HepG2 (cell line): ENCODE data around the gene ADM5. TPM values are rescaled to one million over a fixed set of nuclear protein-coding genes. Genes with fewer than 3 reads are reported as not detected.
A peak's percentile ranks its signal among the peaks of the same experiment; 100 is the strongest.

Experiments
- CENPBD1 ChIP-seq: sonication (generic); formaldehyde crosslinking; IDR thresholded peaks from 2 replicates; pipeline ENCODE4 v1.8.0; 2022; ENCODE audit warnings: missing genetic modification reagents, low read depth, mild to moderate bottlenecking, borderline replicate concordance
- CREB1 ChIP-seq, 2 experiments: fragments of 450-650 bp in 1 of 2; IDR thresholded peaks; 2 replicates each; pipeline ENCODE4 v1.6.1; 2016 to 2017; ENCODE audit warnings: control low read depth in 1 of 2, mild to moderate bottlenecking in 1 of 2, missing compliant biosample characterization in 1 of 2, missing genetic modification characterization in 1 of 2
- DRAP1 ChIP-seq: IDR thresholded peaks from 2 replicates; pipeline ENCODE4 v1.6.1; 2016; ENCODE audit warnings: missing genetic modification reagents, missing compliant biosample characterization
- FOXO4 ChIP-seq: sonication (generic); formaldehyde crosslinking; conservative IDR thresholded peaks from 2 replicates; pipeline ENCODE4 v1.8.1; 2023; ENCODE audit warnings: missing genetic modification reagents
- GRHL1 ChIP-seq: sonication (generic); formaldehyde crosslinking; conservative IDR thresholded peaks from 2 replicates; pipeline ENCODE4 v1.8.0; 2022; ENCODE audit warnings: missing genetic modification reagents
- MEIS2 ChIP-seq: sonication (generic); formaldehyde crosslinking; IDR thresholded peaks from 2 replicates; pipeline ENCODE4 v1.9.0; 2021; ENCODE audit warnings: mild to moderate bottlenecking, missing genetic modification reagents
- PHF8 ChIP-seq: sonication (generic); formaldehyde crosslinking; IDR thresholded peaks from 2 replicates; pipeline ENCODE4 v1.5.0; 2020; ENCODE audit warnings: missing genetic modification reagents
- PLSCR1 ChIP-seq: sonication (generic); formaldehyde crosslinking; IDR thresholded peaks from 2 replicates; pipeline ENCODE4 v1.5.0; 2020; ENCODE audit warnings: missing genetic modification reagents, mild to moderate bottlenecking, borderline replicate concordance
- POLR2AphosphoS5 ChIP-seq: IDR thresholded peaks from 2 replicates; pipeline ENCODE4 v1.6.1; 2012; ENCODE audit warnings: low read depth, low read length
- POLR2G ChIP-seq: fragments of 200-400 bp; formaldehyde crosslinking; IDR thresholded peaks from 2 replicates; pipeline ENCODE4 v1.6.1; 2018; ENCODE audit warnings: mild to moderate bottlenecking, low read depth, low read length, moderate library complexity
- SIX4 ChIP-seq: sonication (generic); formaldehyde crosslinking; IDR thresholded peaks from 2 replicates; pipeline ENCODE4 v1.4.0; 2020; ENCODE audit warnings: missing genetic modification reagents
- THAP8 ChIP-seq: sonication (generic); formaldehyde crosslinking; IDR thresholded peaks from 2 replicates; pipeline ENCODE4 v1.5.1; 2020; ENCODE audit warnings: missing genetic modification reagents, mild to moderate bottlenecking, borderline replicate concordance
- ZKSCAN1 ChIP-seq: fragments of 150-350 bp; IDR thresholded peaks from 2 replicates; pipeline ENCODE4 v1.6.1; 2014; ENCODE audit warnings: low read length
- ZNF101 ChIP-seq: sonication (generic); formaldehyde crosslinking; IDR thresholded peaks from 2 replicates; pipeline ENCODE4 v1.4.0; 2020; ENCODE audit warnings: mild to moderate bottlenecking, low read depth, missing genetic modification reagents, borderline replicate concordance
- ZNF280D ChIP-seq: sonication (generic); formaldehyde crosslinking; IDR thresholded peaks from 2 replicates; pipeline ENCODE4 v1.5.1; 2020; ENCODE audit warnings: mild to moderate bottlenecking, missing genetic modification reagents
- ZNF547 ChIP-seq: sonication (generic); formaldehyde crosslinking; IDR thresholded peaks from 2 replicates; pipeline ENCODE4 v1.5.1; 2020; ENCODE audit warnings: mild to moderate bottlenecking, missing genetic modification reagents
- ZNF576 ChIP-seq: sonication (generic); formaldehyde crosslinking; IDR thresholded peaks from 2 replicates; pipeline ENCODE4 v1.4.0; 2020; ENCODE audit warnings: mild to moderate bottlenecking, missing genetic modification reagents
- ZSCAN21 ChIP-seq: sonication (generic); formaldehyde crosslinking; IDR thresholded peaks from 2 replicates; pipeline ENCODE4 v1.8.0; 2022; ENCODE audit warnings: mild to moderate bottlenecking, missing genetic modification reagents, moderate library complexity, borderline replicate concordance
- ZSCAN25 ChIP-seq: sonication (generic); formaldehyde crosslinking; IDR thresholded peaks from 2 replicates; pipeline ENCODE4 v1.8.0; 2022; ENCODE audit warnings: mild to moderate bottlenecking, missing genetic modification reagents
- polyA plus RNA-seq, 8 experiments: library from polyadenylated mRNA; depleted of rRNA in 3 of 8; stranded (reverse) in 7 of 8; unstranded in 1 of 8; fragments of >200 nt; fragmentation: Illumina TruSeq in 4 of 8; extraction: Trizol in 4 of 8; gene quantifications; 2 replicates each; pipeline versions ENCODE4 v1.2.1 to v1.2.3, GENCODE V29; 2011 to 2016; ENCODE audit warnings: low read depth in 4 of 8, missing spikeins in 1 of 8, mixed read lengths in 1 of 8; ENCODE audit not compliant: insufficient read depth in 1 of 8
- total RNA-seq, 5 experiments: library from RNA; depleted of rRNA; stranded (reverse); fragments of >200 nt; fragmentation: Illumina TruSeq; extraction: Trizol; gene quantifications; 2 replicates each; pipeline ENCODE4 v1.2.3, GENCODE V29; 2016; ENCODE audit warnings: low read depth in 1 of 5

Gene ADM5
- total and polyA plus RNA-seq, 2 of the 13 experiments (the other 11 are each of a cell fraction or from before 2014, with no cell fraction given): 2.7 to 4.1 TPM

- TF ChIP-seq ZNF547 (CRISPR knock-in tag) (peak; percentile 75; the same call in 1 of the 2 replicates), PHF8 (CRISPR knock-in tag) (peak; percentile 66), MEIS2 (CRISPR knock-in tag) (peak; percentile 98), ZNF101 (CRISPR knock-in tag) (no peak), POLR2AphosphoS5 (peak; percentile 53; the same call in 1 of the 2 replicates), FOXO4 (CRISPR knock-in tag) (no peak), DRAP1 (CRISPR knock-in tag) (peak; percentile 71), GRHL1 (no peak), ZNF576 (peak; percentile 37; the same call in 1 of the 2 replicates), CREB1 (IDR thresholded peaks at IDR 0.05) (no peak), CREB1 (CRISPR knock-in tag; IDR thresholded peaks at IDR 0.05) (no peak), ZKSCAN1 (peak; percentile 90), ZSCAN21 (CRISPR knock-in tag) (peak; percentile 69; the same call in 1 of the 2 replicates), THAP8 (CRISPR knock-in tag) (no peak), SIX4 (no peak), POLR2G (peak; percentile 33; the same call in 1 of the 2 replicates), PLSCR1 (no peak), CENPBD1 (CRISPR knock-in tag) (no peak), ZNF280D (CRISPR knock-in tag) (0 out of 2 replicates have a peak, but pooled peaks have one; percentile 70), ZSCAN25 (peak; percentile 73; the same call in 1 of the 2 replicates)
Observed at GRCh38 chr19:49672131-49672919, 17.1 kb upstream of the ADM5 start (continued).
